HCT116 (cell line): ENCODE measurements around the gene TRAF2. TPM values are rescaled to one million over a fixed set of nuclear protein-coding genes. Genes with fewer than 3 reads are reported as not detected.

ENCODE experiments used
- ATAC-seq: fragments of 200-7000 bp; cut with Tn5 transposase; 2 replicates; pipeline ENCODE4 v1.9.1; 2020; ENCODE audit warnings: mild to moderate bottlenecking, moderate library complexity
- BruUV-seq: library from RNA; stranded (reverse); fragments of 400-500 nt; replicated peaks from 2 replicates; lab custom pipeline; 2021; lab: Mats Ljungman, UMichigan
- CTCF ChIA-PET: fragments of 300-600 bp; sonication (Branson Sonifier 250); formaldehyde crosslinking; loops from one replicate; lab custom pipeline; 2021; ENCODE audit warnings: antibody characterized with exemption; lab: Charles Lee
- POLR2A ChIA-PET: fragments of 300-600, 350-600 bp; sonication (Branson Sonifier 250); formaldehyde crosslinking; loops from one replicate; lab custom pipeline; 2021; ENCODE audit warnings: antibody characterized with exemption; lab: Charles Lee
- RAD21 ChIA-PET, 2 experiments: fragments of 300-600 bp; sonication (Branson Sonifier 250); formaldehyde crosslinking; loops; one replicate each; lab custom pipeline; 2023; ENCODE audit warnings: low total read pairs in 2 of 2; ENCODE audit not compliant: uncharacterized antibody in 2 of 2, unreplicated experiment in 2 of 2, low non-redundant PET in 1 of 2; lab: Charles Lee
- DNase-seq: peaks from one replicate; pipeline ENCODE4 v3.0.0-alpha.2; 2010; ENCODE audit warnings: low read depth, low spot score
- H2AFZ ChIP-seq: fragments of 200-600 bp; shearing (Covaris generic), sonication (generic); 2 replicates; pipeline ENCODE4 v1.6.1; 2017; ENCODE audit warnings: low read depth, mixed run types, mixed read lengths, antibody characterized with exemption, low read length; ENCODE audit not compliant: poor library complexity, severe bottlenecking
- H3K27ac ChIP-seq: 2 replicates; pipeline ENCODE4 v1.5.1; 2012; ENCODE audit warnings: low read depth, low read length
- H3K27me3 ChIP-seq: fragments of 200-600 bp; sonication (generic); 2 replicates; pipeline ENCODE4 v1.6.1; 2016; ENCODE audit warnings: mixed run types, low read length, mixed read lengths; ENCODE audit not compliant: insufficient read depth
- H3K36me3 ChIP-seq, 2 experiments: fragments of 200-500 bp in 1 of 2; fragments of 200-600 bp in 1 of 2; sonication (Bioruptor generic) in 1 of 2; sonication (generic) in 1 of 2; 2 replicates each; pipeline versions ENCODE4 v1.5.1 to v1.6.1; 2014 to 2016; ENCODE audit warnings: low read length in 2 of 2, inconsistent platforms in 1 of 2, mixed read lengths in 1 of 2, mixed run types in 1 of 2; ENCODE audit not compliant: insufficient read depth in 2 of 2, control insufficient read depth in 1 of 2
- H3K4me1 ChIP-seq, 2 experiments: fragments of 200-600 bp in 1 of 2; sonication (generic) in 1 of 2; 2 replicates each; pipeline versions ENCODE4 v1.5.1 to v1.6.1; 2012 to 2017; ENCODE audit warnings: low read length in 2 of 2, inconsistent platforms in 1 of 2, mild to moderate bottlenecking in 1 of 2, mixed read lengths in 1 of 2, mixed run types in 1 of 2, moderate library complexity in 1 of 2; ENCODE audit not compliant: insufficient read depth in 2 of 2, control insufficient read depth in 1 of 2
- H3K4me2 ChIP-seq: fragments of 200-600 bp; sonication (generic); 2 replicates; pipeline ENCODE4 v1.6.1; 2017; ENCODE audit warnings: mixed run types, low read length, mixed read lengths
- H3K4me3 ChIP-seq, 2 experiments: fragments of 200-600 bp in 1 of 2; sonication (generic) in 1 of 2; replicated peaks in 1 of 2; 2 replicates each; pipeline ENCODE4 v1.5.1; 2011 to 2016; ENCODE audit warnings: low read length in 2 of 2, control low read depth in 1 of 2, low read depth in 1 of 2, mild to moderate bottlenecking in 1 of 2, mixed read lengths in 1 of 2, mixed run types in 1 of 2
- H3K79me2 ChIP-seq: fragments of 200-600 bp; sonication (generic); 2 replicates; pipeline ENCODE4 v1.6.1; 2017; ENCODE audit warnings: mild to moderate bottlenecking, mixed run types, low read length, moderate library complexity, mixed read lengths; ENCODE audit not compliant: insufficient read depth
- H3K9ac ChIP-seq: fragments of 200-600 bp; sonication (generic); 2 replicates; pipeline ENCODE4 v1.6.1; 2016; ENCODE audit warnings: low read length, mixed read lengths
- H3K9me2 ChIP-seq: fragments of 200-600 bp; sonication (generic), shearing (Covaris generic); 2 replicates; pipeline ENCODE4 v1.6.1; 2017; ENCODE audit warnings: mixed run types, mild to moderate bottlenecking, moderate library complexity; ENCODE audit not compliant: insufficient read depth
- H3K9me3 ChIP-seq, 2 experiments: fragments of 200-500 bp in 1 of 2; fragments of 200-600 bp in 1 of 2; sonication (Bioruptor generic) in 1 of 2; sonication (generic) in 1 of 2; 2 replicates each; pipeline ENCODE4 v1.6.1; 2014 to 2017; ENCODE audit warnings: low read length in 2 of 2, mixed read lengths in 2 of 2, inconsistent platforms in 1 of 2, low read depth in 1 of 2, mild to moderate bottlenecking in 1 of 2, mixed run types in 1 of 2, moderate library complexity in 1 of 2; ENCODE audit not compliant: control insufficient read depth in 1 of 2, insufficient read depth in 1 of 2
- H4K20me1 ChIP-seq: fragments of 200-600 bp; sonication (generic), shearing (Covaris generic); 2 replicates; pipeline ENCODE4 v1.6.1; 2017; ENCODE audit warnings: mixed run types, mild to moderate bottlenecking, moderate library complexity; ENCODE audit not compliant: insufficient read depth
- CBX3 ChIP-seq: IDR thresholded peaks from 2 replicates; pipeline ENCODE4 v1.6.1; 2012; ENCODE audit warnings: low read depth
- CEBPB ChIP-seq: IDR thresholded peaks from 2 replicates; pipeline ENCODE4 v1.6.1; 2012; ENCODE audit warnings: low read depth
- ELF1 ChIP-seq: IDR thresholded peaks from 2 replicates; pipeline ENCODE4 v1.6.1; 2012; ENCODE audit warnings: low read depth, borderline replicate concordance
- MAX ChIP-seq: IDR thresholded peaks from 2 replicates; pipeline ENCODE4 v1.6.1; 2012
- POLR2AphosphoS5 ChIP-seq: IDR thresholded peaks from 2 replicates; pipeline ENCODE4 v1.6.1; 2011; ENCODE audit warnings: mild to moderate bottlenecking, low read depth, low read length, moderate library complexity
- ZFX ChIP-seq: fragments of 450-650 bp; IDR thresholded peaks from 2 replicates; pipeline ENCODE4 v1.6.1; 2017
- intact Hi-C: fragments of 100-400 bp; cut with micrococcal nuclease; formaldehyde crosslinking; loops from 2 replicates; pipeline ENCODE4 v1.10.0; 2022
- total RNA-seq: library from RNA; stranded (reverse); gene quantifications from one replicate; pipeline ENCODE4 v1.2.1, GENCODE V29; 2021; ENCODE audit not compliant: unreplicated experiment

TRAF2 gene
- total RNA-seq, 1 experiment from 2014 or later, result 28.4 TPM

DNA sequence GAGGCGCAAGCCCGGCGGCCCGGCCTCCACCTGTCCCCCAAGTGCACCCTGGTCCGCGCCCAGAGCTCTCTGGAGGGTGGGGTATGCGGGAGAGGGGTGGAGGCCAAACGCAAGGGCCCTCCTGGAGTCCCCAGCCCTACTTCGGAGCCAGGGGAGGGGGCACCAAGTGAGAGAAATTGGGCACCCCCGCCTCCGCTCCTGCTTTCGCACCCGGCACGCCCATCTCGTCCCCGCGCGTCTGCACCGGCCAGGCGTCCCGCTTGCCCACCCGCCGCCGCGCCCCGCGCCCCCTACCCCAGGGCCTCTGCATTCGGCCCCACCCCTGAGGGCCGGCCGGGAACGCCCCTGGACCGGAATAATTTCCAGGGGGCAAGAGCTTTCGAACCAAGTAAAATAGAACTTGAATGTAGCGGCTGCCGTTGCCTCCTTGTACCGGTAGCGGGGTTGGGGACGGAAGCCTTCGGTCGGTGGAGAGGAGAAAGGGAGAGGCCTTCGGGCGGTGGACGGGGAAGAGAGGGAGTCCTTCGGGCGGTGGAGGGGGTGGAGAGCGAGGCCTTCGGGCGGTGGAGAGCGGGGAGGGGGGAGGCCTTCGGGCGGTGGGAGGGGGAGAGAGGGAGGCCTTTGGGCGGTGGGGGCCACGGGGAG lies 37.8 kb upstream of the TRAF2 start:
- Histone ChIP-seq H4K20me1 (no peaks in the 10 kb centered on the region), H3K36me3 (peaks cover 0 to 14% of the 10 kb centered on the region in 2 experiments; a peak in 1 of 4 replicates), H3K9ac (peak overlapping the region; percentile 96), H3K79me2 (peaks cover 16% of the 10 kb centered on the region; the same call in 1 of the 2 replicates), H3K27ac (peak overlapping the region; percentile 88), H3K4me2 (peak overlapping the region; percentile 98), H3K27me3 (no peaks in the 10 kb centered on the region), H3K4me3 (peak overlapping the region; percentile 85 to 99), H3K9me2 (no peaks in the 10 kb centered on the region), H3K4me1 (peaks cover 5 to 19% of the 10 kb centered on the region in 2 experiments; a peak in 3 of 4 replicates), H3K9me3 (no peaks in the 10 kb centered on the region), H2AFZ (no peak overlapping the region)
- BruUV-seq, result TSS peak; percentile 80
- ChIA-PET CTCF (interaction anchor here (1.4 to 2.2 kb wide), 3 partner anchors 38 to 187 kb away, joined by 3 to 9 read pairs (median 4); partner anchors contain the start of gene TRAF2), RAD21 (no interaction called here), POLR2A (no interaction called here)
- intact Hi-C loops, result loop anchor here (2.0 to 10.0 kb wide), 3 partner anchors 58 to 179 kb away; partner anchors contain the start of genes ABCA2, C8G, FBXW5 and TMEM141
- TF ChIP-seq CBX3, result no peak
- TF ChIP-seq MAX, result no peak
- no peak for TF ChIP-seq ELF1
- no peak for TF ChIP-seq CEBPB
- 0 out of 2 replicates have a peak, but pooled peaks have one; percentile 48 for TF ChIP-seq ZFX
- no peak for TF ChIP-seq POLR2AphosphoS5
- ATAC-seq (peak; percentile 27), DNase-seq (no peak)
